Stomach (tissue), 9 donors: ENCODE results near the gene FLNC. TPM values are rescaled to one million over a fixed set of nuclear protein-coding genes. Genes with fewer than 3 reads are reported as not detected.

Experiments used
- DNase-seq, 2 donors: peaks; one replicate each; pipeline versions ENCODE4 v3.0.0 to v3.0.0-alpha.2; 2013 to 2019
- H3K27ac ChIP-seq, 5 donors: fragments of 200-600 bp in 4 of 5; sonication (generic) in 4 of 5; one replicate each; pipeline ENCODE4 v1.5.1; 2013 to 2019; ENCODE audit warnings: mild to moderate bottlenecking in 1 of 5, moderate library complexity in 1 of 5
- H3K27me3 ChIP-seq, 3 donors: fragments of 200-600 bp; sonication (generic); one replicate each; pipeline ENCODE4 v1.5.1; 2017 to 2019; ENCODE audit warnings: mixed run types in 1 of 3
- H3K36me3 ChIP-seq, 4 donors: fragments of 200-600 bp; sonication (generic); 1 replicate in 3 of 4; 2 replicates in 1 of 4; pipeline ENCODE4 v1.5.1; 2016 to 2019
- H3K4me1 ChIP-seq, 4 donors: fragments of 200-600 bp; sonication (generic); one replicate each; pipeline ENCODE4 v1.5.1; 2016 to 2019
- H3K4me3 ChIP-seq, 4 donors: fragments of 200-600 bp; sonication (generic) in 3 of 4; one replicate each; pipeline ENCODE4 v1.5.1; 2016 to 2019; ENCODE audit warnings: mild to moderate bottlenecking in 1 of 4
- H3K9me3 ChIP-seq, 4 donors: fragments of 200-600 bp; sonication (generic); one replicate each; pipeline ENCODE4 v1.5.1; 2016 to 2019
- CTCF ChIP-seq, 7 experiments: fragments of 450-650 bp in 4 of 7; fragments of 200-600 bp in 3 of 7; sonication (generic) in 3 of 7; IDR thresholded peaks; one replicate each; pipeline ENCODE4 v1.5.1; 2016 to 2019; ENCODE audit warnings: antibody characterized with exemption in 7 of 7, control low read depth in 2 of 7, mild to moderate bottlenecking in 1 of 7
- EP300 ChIP-seq: sonication (generic); formaldehyde crosslinking; IDR thresholded peaks from one replicate; pipeline ENCODE4 v1.6.1; 2017; ENCODE audit warnings: antibody characterized with exemption
- POLR2A ChIP-seq, 4 donors: fragments of 450-650 bp; IDR thresholded peaks; one replicate each; pipeline ENCODE4 v1.6.1; 2016; ENCODE audit warnings: antibody characterized with exemption in 4 of 4, control low read depth in 2 of 4, mild to moderate bottlenecking in 1 of 4, moderate library complexity in 1 of 4
- POLR2AphosphoS5 ChIP-seq, 3 donors: sonication (generic); formaldehyde crosslinking; IDR thresholded peaks; one replicate each; pipeline ENCODE4 v1.6.1; 2016; ENCODE audit warnings: antibody characterized with exemption in 3 of 3
- WGBS, 5 donors: extraction: QIAGEN DNeasy Blood & Tissue Kit in 3 of 5; methylation state at CpG; one replicate each; pipeline versions ENCODE4 v1.1.5 to v1.1.7; 2013 to 2018; 5-methylcytosine and 5-hydroxymethylcytosine counted together
- intact Hi-C: fragments of 100-400 bp; cut with DNase I; formaldehyde crosslinking; loops from one replicate; pipeline ENCODE4 v1.15.1; 2023; ENCODE audit warnings: low total_unique reads
- polyA plus RNA-seq, 3 donors: library from polyadenylated mRNA; stranded (reverse); fragments of 200-250 nt; gene quantifications; one replicate each; pipeline ENCODE4 v1.2.3, GENCODE V29; 2013
- total RNA-seq, 5 donors: library from RNA; depleted of rRNA; stranded (reverse); fragments of >200 nt; gene quantifications; one replicate each; pipeline versions ENCODE4 v1.1.0 to v1.2.3, GENCODE V29; 2014 to 2016
- donor health status: healthy with polysubstance abuse.
- donor health status: Bipolar disorder and iron deficiency.
- donor health status: healthy.

Gene FLNC
- total and polyA plus RNA-seq, 8 donors: 1.9 to 184 (median 46.6) TPM

GRCh38 chr7:128888039-128888755 lies 58.0 kb downstream of the FLNC start:
- H3K4me1 ChIP-seq: peaks cover 9 to 27% (median 13%) of the 10 kb centered on the region in 4 donors
- H3K9me3 ChIP-seq: no peaks in the 10 kb centered on the region
- H3K36me3 ChIP-seq: no peaks in the 10 kb centered on the region
- no peak overlapping the region for H3K27ac ChIP-seq
- DNase-seq: no peak
- WGBS, 5 donors: 74 to 85% (median 84%) methylated on average over 7 of the region's 7 CpGs
- intact Hi-C loops: loop anchor here (10.0 kb wide), 1 partner anchor 283 kb away; no protein-coding TSS in a partner anchor
- no peak for TF ChIP-seq EP300
- no peak for TF ChIP-seq POLR2AphosphoS5 (IDR thresholded peaks at IDR 0.05)
- no peak for TF ChIP-seq POLR2A (IDR thresholded peaks at IDR 0.05)
- no peak for TF ChIP-seq CTCF (IDR thresholded peaks at IDR 0.05)
- H3K4me3 ChIP-seq: no peak overlapping the region
- peaks cover 0 to 61% (median 17%) of the 10 kb centered on the region in 3 donors for H3K27me3 ChIP-seq

GRCh38 chr7:128888756-128889095 lies 58.5 kb downstream of the FLNC start:
- intact Hi-C loops: loop anchor here (10.0 kb wide), 1 partner anchor 284 kb away; no protein-coding TSS in a partner anchor
- TF ChIP-seq POLR2A (IDR thresholded peaks at IDR 0.05) (no peak), CTCF (IDR thresholded peaks at IDR 0.05) (no peak), POLR2AphosphoS5 (IDR thresholded peaks at IDR 0.05) (no peak), EP300 (no peak)
- no peaks in the 10 kb centered on the region for H3K36me3 ChIP-seq
- no peaks in the 10 kb centered on the region for H3K9me3 ChIP-seq
- H3K27me3 ChIP-seq: peaks cover 0 to 61% (median 17%) of the 10 kb centered on the region in 3 donors
- no peak for DNase-seq
- H3K4me1 ChIP-seq: peaks cover 9 to 27% (median 13%) of the 10 kb centered on the region in 4 donors
- no peak overlapping the region for H3K4me3 ChIP-seq
- 76 to 85% (median 82%) methylated on average over 10 to 11 of the region's 11 CpGs for WGBS, 5 donors
- no peak overlapping the region for H3K27ac ChIP-seq

GRCh38 chr7:128889121-128889520 lies 58.9 kb downstream of the FLNC start:
- intact Hi-C loops: loop anchor here (10.0 kb wide), 1 partner anchor 284 kb away; no protein-coding TSS in a partner anchor

More at GRCh38 chr7:128889121-128889520, 58.9 kb downstream of the FLNC start:
- H3K27me3 ChIP-seq: peaks cover 0 to 61% (median 17%) of the 10 kb centered on the region in 3 donors
- no peaks in the 10 kb centered on the region for H3K9me3 ChIP-seq
- WGBS, 5 donors: 54 to 64% (median 58%) methylated on average over 5 to 8 of the region's 8 CpGs
- no peak overlapping the region for H3K4me3 ChIP-seq
- DNase-seq: no peak
- peaks cover 9 to 27% (median 13%) of the 10 kb centered on the region in 4 donors for H3K4me1 ChIP-seq
- H3K36me3 ChIP-seq: no peaks in the 10 kb centered on the region
- no peak overlapping the region for H3K27ac ChIP-seq
- no peak for TF ChIP-seq CTCF (IDR thresholded peaks at IDR 0.05)
- TF ChIP-seq EP300: no peak
- no peak for TF ChIP-seq POLR2A (IDR thresholded peaks at IDR 0.05)
- no peak for TF ChIP-seq POLR2AphosphoS5 (IDR thresholded peaks at IDR 0.05)
